Left lobe of liver (tissue), 2 donors: ENCODE data around the gene BDP1. TPM values are rescaled to one million over a fixed set of nuclear protein-coding genes. Genes with fewer than 3 reads are reported as not detected.
"Not testable (repeated sequence)": the region's sequence is repeated elsewhere in the genome, so short reads cannot be mapped to it uniquely, and the experiment has no call there.

Experiments used
- ATAC-seq: fragments of 200-7000 bp; cut with Tn5 transposase; one replicate; pipeline ENCODE4 v1.9.1; 2020; ENCODE audit warnings: mild to moderate bottlenecking, moderate library complexity
- DNase-seq: peaks from one replicate; pipeline ENCODE4 v3.0.0-alpha.2; 2020; ENCODE audit warnings: low spot score
- total RNA-seq: library from RNA; stranded (reverse); gene quantifications from one replicate; pipeline ENCODE4 v1.2.1, GENCODE V29; 2021
- donor health status: DM: no; HTN: no; CAD: no; lungs with moderate emphysema.
- donor health status: DM: no; HTN: yes; CAD: no.

BDP1 gene
- total RNA-seq, result 8.2 TPM

DNA sequence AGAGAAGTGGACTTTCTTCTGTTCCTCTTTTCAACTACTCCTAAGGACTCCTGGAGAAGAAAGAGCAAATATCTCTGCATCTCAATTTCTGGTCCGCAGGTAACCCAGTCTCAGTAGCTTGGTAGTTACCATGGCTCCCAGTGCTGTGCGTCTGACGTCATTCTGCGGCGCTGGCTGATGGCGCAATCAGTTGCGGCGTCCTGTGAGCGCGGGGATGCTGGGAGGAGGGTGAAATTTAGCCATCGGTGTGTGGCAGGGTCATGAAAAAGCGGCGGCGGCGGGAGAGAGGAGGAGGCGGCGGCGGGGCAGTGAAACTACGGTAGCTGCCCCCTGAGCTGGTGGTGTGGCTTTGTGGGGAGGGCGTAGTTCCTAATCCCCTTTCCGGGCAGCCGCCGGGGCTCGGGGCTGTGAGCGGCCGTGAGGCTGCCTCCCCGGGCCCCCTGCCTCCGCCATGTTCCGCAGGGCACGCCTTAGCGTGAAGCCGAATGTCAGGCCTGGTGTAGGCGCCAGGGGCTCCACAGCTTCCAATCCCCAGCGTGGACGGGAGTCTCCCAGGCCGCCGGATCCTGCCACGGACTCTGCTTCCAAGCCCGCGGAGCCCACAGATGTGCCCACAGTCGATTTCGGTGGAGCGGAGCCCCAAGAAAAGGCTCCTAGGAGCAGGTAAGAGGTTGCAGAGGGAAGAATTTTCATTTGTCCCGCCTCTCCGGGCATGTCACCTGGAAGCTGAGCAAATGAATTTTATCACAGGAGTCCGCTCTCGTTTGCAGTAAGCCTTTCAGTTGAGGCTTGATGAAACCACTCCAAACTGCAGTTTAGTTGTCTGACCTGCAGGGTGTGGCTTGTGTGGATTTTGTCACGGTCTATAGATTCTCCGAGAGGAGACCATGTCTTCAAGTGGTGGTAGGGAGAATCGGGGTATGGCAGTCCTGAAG is at the start of gene BDP1:
TSS of gene BDP1 (plus strand) at position 225 of the 935 bp plus-strand sequence. CDS start at position 452, 227 bp downstream.
- DNase-seq, result peak; percentile 98
- peak; percentile 94 for ATAC-seq

- DNase-seq, ATAC-seq: not testable (repeated sequence)
These were observed 45.4 kb upstream of the BDP1 start for GRCh38 chr5:71410088-71410487.

DNA sequence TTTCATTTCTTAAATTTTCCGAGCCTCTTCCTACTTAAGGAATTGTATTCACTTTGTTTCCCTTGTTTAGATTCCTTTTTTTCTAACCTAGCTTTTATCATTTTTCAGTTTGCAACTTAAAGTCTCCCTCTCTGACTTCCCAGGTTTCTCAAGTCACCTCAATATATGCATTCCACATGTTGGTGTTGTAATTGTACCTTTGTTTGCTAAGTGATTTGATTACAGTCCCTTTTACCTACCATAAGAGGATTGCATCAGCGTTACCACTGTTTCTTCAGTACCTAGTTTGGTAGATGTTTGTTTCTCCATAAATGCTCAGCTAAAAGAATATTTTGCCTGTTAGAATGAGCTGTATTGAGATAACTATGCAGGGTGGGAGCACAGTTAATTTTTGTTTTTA is 39.8 kb upstream of the BDP1 start:
- not testable (repeated sequence) for ATAC-seq, DNase-seq

- ATAC-seq, result peak; percentile 83
These were observed 37.4 kb upstream of the BDP1 start for GRCh38 chr5:71418026-71418425.

GRCh38 chr5:71421278-71421677 is 34.2 kb upstream of the BDP1 start:
- not testable (repeated sequence) for ATAC-seq, DNase-seq

More at GRCh38 chr5:71418026-71418425, 37.4 kb upstream of the BDP1 start:
- DNase-seq, result not testable (repeated sequence)

GRCh38 chr5:71423896-71424295 is 31.6 kb upstream of the BDP1 start:
- peak; percentile 87 for ATAC-seq
- DNase-seq, result not testable (repeated sequence)

DNA sequence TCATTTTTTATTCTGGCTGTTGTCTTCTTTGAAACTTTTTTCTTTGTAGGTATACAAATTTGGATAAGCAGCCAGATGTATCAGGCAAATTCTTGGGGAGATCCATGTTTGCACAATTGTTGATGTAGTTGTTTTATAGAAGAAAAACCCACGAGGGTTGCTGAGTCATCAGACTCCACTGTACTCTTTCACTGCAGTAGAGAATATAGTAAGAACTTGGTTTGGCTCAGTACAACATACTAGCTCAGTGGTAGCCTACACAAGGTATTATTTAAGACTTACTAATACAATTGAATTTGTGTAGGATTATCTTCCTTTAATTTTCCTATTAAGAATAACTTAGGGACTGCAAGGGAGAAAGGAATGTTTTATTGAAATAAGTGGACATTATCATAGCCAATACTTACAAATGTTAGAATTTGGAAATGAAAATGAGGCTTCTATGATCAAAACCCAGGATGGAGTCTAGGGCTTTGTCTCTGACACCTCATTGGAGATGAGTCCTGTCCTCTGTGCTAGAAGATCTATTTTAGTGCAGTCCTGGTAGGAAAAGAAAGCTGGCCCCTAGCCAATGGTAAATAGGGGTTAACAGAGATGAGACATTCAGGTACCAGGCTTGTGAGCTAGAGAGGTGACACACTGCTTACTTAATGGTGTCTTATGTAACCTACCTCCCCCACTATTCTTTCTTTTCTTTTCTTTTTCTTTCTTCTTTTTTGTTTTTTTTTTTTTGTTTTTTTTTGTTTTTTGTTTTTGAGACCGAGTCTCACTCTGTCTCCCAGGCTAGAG is 28.6 kb upstream of the BDP1 start:
- not testable (repeated sequence) for DNase-seq, ATAC-seq

- not testable (repeated sequence) for DNase-seq, ATAC-seq
These were observed 23.0 kb upstream of the BDP1 start for GRCh38 chr5:71432410-71432809.

- DNase-seq, ATAC-seq: not testable (repeated sequence)
These were observed 20.6 kb upstream of the BDP1 start for GRCh38 chr5:71434825-71435224.

GRCh38 chr5:71441564-71441963 is 13.9 kb upstream of the BDP1 start:
- DNase-seq (peak; percentile 78), ATAC-seq (peak; percentile 73)

DNA sequence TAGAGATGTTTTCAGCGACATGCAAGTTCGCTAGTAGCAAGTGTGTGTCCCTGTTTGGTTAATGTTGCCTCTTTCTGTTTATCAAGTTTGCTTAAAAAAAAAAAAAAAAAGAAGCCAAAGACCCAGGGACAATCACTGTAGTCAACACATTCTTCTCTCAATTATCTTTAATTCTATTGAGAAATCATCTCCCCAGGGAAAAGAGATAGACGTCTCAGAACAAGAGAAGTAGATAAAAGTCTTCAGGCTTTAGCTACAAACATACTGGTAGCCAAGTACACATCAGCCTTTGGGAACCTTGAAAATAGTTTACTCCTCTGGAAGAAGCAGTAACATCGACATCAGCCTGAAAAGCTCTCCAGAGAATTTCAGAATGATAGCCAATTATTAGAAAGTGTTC is 11.6 kb upstream of the BDP1 start:
- not testable (repeated sequence) for DNase-seq, ATAC-seq

GRCh38 chr5:71445015-71445414 is 10.4 kb upstream of the BDP1 start:
- ATAC-seq, DNase-seq: not testable (repeated sequence)

- ATAC-seq (peak; percentile 73), DNase-seq (peak; percentile 75)
These were observed 9.8 kb upstream of the BDP1 start for GRCh38 chr5:71445523-71446152.

GRCh38 chr5:71446540-71447216 is 8.8 kb upstream of the BDP1 start:
- peak; percentile 17 for ATAC-seq

DNA sequence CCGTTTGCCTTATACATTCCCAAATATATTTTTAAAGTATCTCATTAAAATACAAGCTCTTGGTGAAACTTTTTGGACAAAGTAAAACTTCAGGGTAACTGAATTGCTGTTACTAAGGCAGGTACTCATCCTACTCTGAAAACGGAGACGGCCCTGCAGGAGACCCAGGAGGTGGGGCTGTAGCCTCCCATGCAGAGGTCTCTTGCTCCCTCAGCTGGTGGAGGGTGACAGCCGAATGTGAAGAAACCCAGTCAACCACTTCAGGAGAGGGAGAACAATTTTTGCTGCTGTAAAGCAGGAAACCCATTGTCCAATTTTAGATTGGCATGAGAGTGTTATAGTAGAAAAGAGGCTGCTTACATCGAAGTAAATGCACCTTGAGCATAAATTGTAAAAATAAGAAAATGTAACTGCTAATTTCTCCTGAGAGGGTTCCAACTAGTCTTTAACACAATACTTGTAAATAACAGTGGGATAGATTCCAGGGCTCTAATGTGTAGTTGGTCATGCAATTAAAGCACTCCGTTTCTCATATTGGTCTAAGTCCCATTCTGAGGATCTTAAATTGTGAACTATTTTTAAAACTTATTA is 8.1 kb upstream of the BDP1 start:
- ATAC-seq (peak; percentile 89), DNase-seq (peak; percentile 77)

More at GRCh38 chr5:71446540-71447216, 8.8 kb upstream of the BDP1 start:
- not testable (repeated sequence) for DNase-seq

DNA sequence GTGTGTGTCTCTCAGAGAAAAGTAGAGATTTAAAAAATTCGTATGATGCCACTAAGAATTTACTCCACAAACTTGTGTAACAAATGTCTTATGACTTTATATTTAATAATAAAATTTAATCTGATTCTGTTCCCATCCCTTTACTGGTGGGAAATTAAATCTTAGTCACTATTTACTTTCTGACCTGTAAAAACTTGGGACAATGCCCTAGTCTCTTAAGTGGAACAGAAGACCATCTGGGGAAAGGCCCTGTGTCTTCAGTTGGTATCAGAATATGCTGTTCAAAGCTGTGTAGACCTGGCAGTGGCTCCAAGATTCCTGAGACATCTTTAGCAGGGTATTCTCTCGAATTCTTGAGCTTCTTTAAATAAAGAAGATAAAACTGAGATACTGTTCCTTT is 2.6 kb upstream of the BDP1 start:
- ATAC-seq, result no peak

GRCh38 chr5:71454913-71455312 is 538 bp upstream of the BDP1 start:
- DNase-seq, result no peak
- no peak for ATAC-seq

More for the DNA sequence above, 2.6 kb upstream of the BDP1 start:
- no peak for DNase-seq

DNA sequence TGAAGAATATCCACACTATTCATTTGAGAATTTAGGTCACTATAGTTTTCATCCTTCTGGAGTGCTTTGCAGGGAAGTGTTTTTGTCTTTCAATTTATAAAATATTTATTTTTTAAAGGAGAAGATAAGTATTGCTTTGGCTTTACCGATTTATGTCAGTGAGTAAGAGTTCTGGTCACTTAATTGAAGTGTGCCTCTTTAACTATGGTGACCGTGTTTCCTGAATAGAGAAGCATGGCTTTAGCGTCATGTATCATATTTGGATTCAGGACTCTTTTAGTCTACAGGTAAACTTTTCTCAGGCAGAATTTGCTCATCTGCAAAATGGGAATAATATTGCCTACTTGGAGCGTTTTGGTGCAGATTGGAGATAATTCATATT is 902 bp downstream of the BDP1 start:
- ATAC-seq (no peak), DNase-seq (no peak)

- ATAC-seq (no peak), DNase-seq (no peak)
These were observed 1.7 kb downstream of the BDP1 start for GRCh38 chr5:71457106-71457505.

- DNase-seq (no peak), ATAC-seq (no peak)
These were observed 5.2 kb downstream of the BDP1 start for GRCh38 chr5:71460693-71461092.
